Smooth muscle cell (in vitro differentiated cells): ENCODE data around the gene ABCG8. TPM values are rescaled to one million over a fixed set of nuclear protein-coding genes. Genes with fewer than 3 reads are reported as not detected.

Experiments used
- DNase-seq: peaks from one replicate; lab custom pipeline; 2025; ENCODE audit not compliant: unreplicated experiment; lab: John Stamatoyannopoulos, UW
- H2AFZ ChIP-seq: fragments of 200-600 bp; sonication (generic); 2 replicates; pipeline ENCODE4 v1.6.0; 2016; ENCODE audit warnings: antibody characterized with exemption, low read depth, mild to moderate bottlenecking
- H3F3A ChIP-seq: fragments of 200-600 bp; sonication (generic); 2 replicates; pipeline ENCODE4 v1.6.0; 2017; ENCODE audit warnings: antibody characterized with exemption, low read depth
- H3K27ac ChIP-seq: fragments of 200-600 bp; sonication (generic); 2 replicates; pipeline ENCODE4 v1.5.1; 2016; ENCODE audit warnings: low read depth, mild to moderate bottlenecking
- H3K27me3 ChIP-seq: fragments of 200-600 bp; sonication (generic); 2 replicates; pipeline ENCODE4 v1.6.1; 2016; ENCODE audit warnings: low read depth, mild to moderate bottlenecking
- H3K36me3 ChIP-seq: fragments of 200-600 bp; sonication (generic); 2 replicates; pipeline ENCODE4 v1.5.1; 2016; ENCODE audit warnings: low read depth
- H3K4me1 ChIP-seq: fragments of 200-600 bp; sonication (generic); 2 replicates; pipeline ENCODE4 v1.5.1; 2016; ENCODE audit warnings: low read depth
- H3K4me2 ChIP-seq: fragments of 200-600 bp; sonication (generic); 2 replicates; pipeline ENCODE4 v1.6.0; 2016; ENCODE audit warnings: mild to moderate bottlenecking
- H3K4me3 ChIP-seq: fragments of 200-600 bp; sonication (generic); 2 replicates; pipeline ENCODE4 v1.5.1; 2016; ENCODE audit warnings: mild to moderate bottlenecking
- H3K79me2 ChIP-seq: fragments of 200-600 bp; sonication (generic); 2 replicates; pipeline ENCODE4 v1.6.0; 2016; ENCODE audit warnings: low read depth, mild to moderate bottlenecking
- H3K9ac ChIP-seq: fragments of 200-600 bp; sonication (generic); 2 replicates; pipeline ENCODE4 v1.6.0; 2016; ENCODE audit warnings: low read depth
- H3K9me3 ChIP-seq: fragments of 200-600 bp; sonication (generic); replicated peaks from 2 replicates; pipeline ENCODE4 v1.5.1; 2016; ENCODE audit warnings: low read depth
- H4K20me1 ChIP-seq: fragments of 200-600 bp; sonication (generic); 2 replicates; pipeline ENCODE4 v1.6.0; 2016; ENCODE audit warnings: low read depth
- WGBS: methylation state at CpG from one replicate; pipeline ENCODE4 v1.1.7; 2016; ENCODE audit warnings: low lambda C conversion rate; 5-methylcytosine and 5-hydroxymethylcytosine counted together
- polyA plus RNA-seq: library from polyadenylated mRNA; unstranded; fragments of >200 nt; fragmentation: Nextera tagmentation; extraction: Ambion mirVana; gene quantifications from 2 replicates; pipeline ENCODE4 v1.2.1, GENCODE V29; 2016
- total RNA-seq: library from RNA; depleted of rRNA; stranded (reverse); fragments of >200 nt; gene quantifications from 2 replicates; pipeline ENCODE4 v1.2.3, GENCODE V29; 2014
- TF ChIP-seq, protein P1 (sequence below): fragments of 200-600 bp; sonication (generic); IDR thresholded peaks from 2 replicates; pipeline ENCODE4 v1.5.1; 2017; ENCODE audit warnings: borderline replicate concordance, mild to moderate bottlenecking, antibody characterized with exemption; ENCODE audit not compliant: insufficient read depth, poor library complexity, severe bottlenecking

ABCG8 gene
- total RNA-seq, result not detected in 2 replicates
- polyA plus RNA-seq, result not detected in 2 replicates

DNA sequence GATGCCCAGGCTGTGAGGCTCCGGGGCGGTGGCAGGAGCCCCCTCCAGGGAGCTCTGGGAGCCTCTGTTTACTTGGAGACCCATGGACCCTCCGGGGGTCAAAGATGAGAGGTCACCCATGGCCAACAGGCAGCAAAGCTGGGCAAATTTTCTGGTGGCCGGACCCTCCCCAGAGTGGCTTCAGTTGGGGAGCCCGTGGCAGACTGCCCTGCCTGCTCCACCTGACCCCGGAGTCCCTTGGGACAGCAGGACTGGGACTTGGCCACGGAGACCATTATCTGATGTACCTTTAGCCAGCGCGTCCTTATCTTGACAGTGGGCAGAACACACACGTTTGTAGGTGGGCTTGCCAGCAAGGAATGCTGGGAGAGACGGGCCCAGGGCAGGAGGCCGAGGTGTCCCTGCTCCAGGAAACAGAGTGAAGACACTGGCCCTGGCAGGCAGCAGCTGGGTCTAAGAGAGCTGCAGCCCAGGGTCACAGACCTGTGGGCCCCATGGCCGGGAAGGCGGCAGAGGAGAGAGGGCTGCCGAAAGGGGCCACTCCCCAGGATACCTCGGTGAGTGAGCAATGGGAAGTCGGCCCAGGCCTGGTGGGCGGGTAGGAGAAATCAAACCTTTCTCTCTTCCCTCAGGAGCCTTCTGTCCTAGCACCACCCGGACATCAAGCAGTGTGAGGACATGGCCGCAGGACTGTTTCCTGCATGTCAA lies at the start of gene ABCG8, which contains the start of gene ABCG5:
Gene ABCG8 (plus strand): TSS at position 412 of the 708 bp plus-strand sequence. CDS start 83 bp downstream, at position 495.
Gene ABCG5 (minus strand): TSS at position 280 of the 708 bp plus-strand sequence. CDS start 160 bp downstream, at position 120.
- Histone ChIP-seq H3F3A (no peaks in the 10 kb centered on the region), H3K9me3 (no peaks in the 10 kb centered on the region), H3K4me1 (no peaks in the 10 kb centered on the region), H3K27ac (no peak within 1 kb of the TSS), H3K36me3 (no peaks in the 10 kb centered on the region), H4K20me1 (no peaks in the 10 kb centered on the region), H3K27me3 (no peaks in the 10 kb centered on the region), H2AFZ (no peak within 1 kb of the TSS), H3K4me2 (no peak within 1 kb of the TSS), H3K79me2 (no peaks in the 10 kb centered on the region), H3K4me3 (no peak within 1 kb of the TSS), H3K9ac (no peak within 1 kb of the TSS)
- TF ChIP-seq, protein P1, sequence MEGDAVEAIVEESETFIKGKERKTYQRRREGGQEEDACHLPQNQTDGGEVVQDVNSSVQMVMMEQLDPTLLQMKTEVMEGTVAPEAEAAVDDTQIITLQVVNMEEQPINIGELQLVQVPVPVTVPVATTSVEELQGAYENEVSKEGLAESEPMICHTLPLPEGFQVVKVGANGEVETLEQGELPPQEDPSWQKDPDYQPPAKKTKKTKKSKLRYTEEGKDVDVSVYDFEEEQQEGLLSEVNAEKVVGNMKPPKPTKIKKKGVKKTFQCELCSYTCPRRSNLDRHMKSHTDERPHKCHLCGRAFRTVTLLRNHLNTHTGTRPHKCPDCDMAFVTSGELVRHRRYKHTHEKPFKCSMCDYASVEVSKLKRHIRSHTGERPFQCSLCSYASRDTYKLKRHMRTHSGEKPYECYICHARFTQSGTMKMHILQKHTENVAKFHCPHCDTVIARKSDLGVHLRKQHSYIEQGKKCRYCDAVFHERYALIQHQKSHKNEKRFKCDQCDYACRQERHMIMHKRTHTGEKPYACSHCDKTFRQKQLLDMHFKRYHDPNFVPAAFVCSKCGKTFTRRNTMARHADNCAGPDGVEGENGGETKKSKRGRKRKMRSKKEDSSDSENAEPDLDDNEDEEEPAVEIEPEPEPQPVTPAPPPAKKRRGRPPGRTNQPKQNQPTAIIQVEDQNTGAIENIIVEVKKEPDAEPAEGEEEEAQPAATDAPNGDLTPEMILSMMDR, result no peak
- DNase-seq, result no peak
- 93% methylated on average over 20 of the region's 20 CpGs for WGBS

DNA sequence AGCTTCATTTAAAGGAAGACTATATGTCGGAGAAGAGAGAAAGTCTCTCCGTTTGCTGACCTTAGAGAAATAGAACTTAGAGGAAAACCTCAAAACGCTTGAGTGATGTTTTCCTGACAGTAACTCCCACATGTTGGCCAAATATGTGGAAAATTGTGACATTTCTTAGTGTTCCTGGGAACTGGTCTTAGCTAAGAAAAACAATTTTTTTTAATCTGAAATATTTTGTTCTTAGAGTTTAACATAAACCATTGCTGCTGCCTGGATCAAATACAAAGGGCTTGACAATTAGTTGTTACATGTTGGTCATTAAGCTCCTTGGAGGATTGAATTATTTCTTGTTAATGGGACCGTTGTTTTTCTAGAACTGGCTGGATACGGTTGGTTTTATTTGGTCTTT lies 48.6 kb upstream of the ABCG8 start:
- Histone ChIP-seq H3K9me3 (no peaks in the 10 kb centered on the region), H3K4me1 (no peaks in the 10 kb centered on the region)
- 95% methylated on average over 5 of the region's 5 CpGs for whole genome bisulfite sequencing

DNA sequence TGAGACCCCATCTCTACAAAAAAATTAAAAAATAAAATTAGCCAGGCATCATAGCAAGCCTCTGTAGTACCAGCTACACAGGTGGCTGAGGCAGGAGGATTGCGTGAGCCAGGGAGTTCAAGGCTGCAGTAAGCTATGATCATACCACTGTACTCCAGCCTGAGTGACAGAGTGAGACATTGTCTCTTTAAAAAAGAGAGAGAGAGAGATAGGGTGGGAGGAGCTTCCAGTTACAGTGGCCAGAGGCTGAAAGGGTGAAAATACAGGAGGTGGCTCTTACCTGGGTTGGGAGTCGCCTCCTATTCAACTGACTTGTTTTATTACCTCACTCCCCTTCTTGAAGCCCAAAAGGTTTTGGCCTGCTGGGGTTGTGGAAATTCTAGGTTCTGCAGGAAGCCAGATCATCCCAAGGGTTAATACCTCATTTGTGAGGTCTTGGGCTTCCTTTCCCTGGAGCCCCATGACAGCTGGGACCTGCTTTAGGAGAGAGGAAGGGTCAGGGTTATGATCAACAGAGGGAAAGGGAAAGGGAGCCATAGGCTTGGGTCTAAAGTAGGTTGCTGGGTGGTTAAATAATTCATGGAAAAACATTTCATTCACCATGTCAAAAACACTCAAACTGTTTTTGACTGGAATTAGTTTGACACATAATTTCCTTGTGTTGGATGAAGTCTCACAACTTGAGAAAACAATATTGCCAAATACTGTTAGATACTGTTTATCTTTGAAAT lies 47.6 kb upstream of the ABCG8 start:
- Histone ChIP-seq H4K20me1 (no peaks in the 10 kb centered on the region), H3K4me2 (no peak overlapping the region), H3K79me2 (no peaks in the 10 kb centered on the region), H3F3A (no peaks in the 10 kb centered on the region), H3K27me3 (no peaks in the 10 kb centered on the region), H2AFZ (no peak overlapping the region), H3K9me3 (no peaks in the 10 kb centered on the region), H3K4me3 (no peak overlapping the region), H3K27ac (no peak overlapping the region), H3K4me1 (no peaks in the 10 kb centered on the region), H3K9ac (no peak overlapping the region), H3K36me3 (peaks cover 5% of the 10 kb centered on the region)
- DNase-seq, result no peak
- 96% methylated on average over 2 of the region's 2 CpGs for WGBS
- TF ChIP-seq, protein P1, result no peak

More for the DNA sequence above, 48.6 kb upstream of the ABCG8 start:
- no peaks in the 10 kb centered on the region for H3K27me3 ChIP-seq
- TF ChIP-seq, protein P1, result no peak
- H3K36me3 ChIP-seq, result peaks cover 5% of the 10 kb centered on the region
- no peaks in the 10 kb centered on the region for H4K20me1 ChIP-seq
- H3K79me2 ChIP-seq, result no peaks in the 10 kb centered on the region
- H3K27ac ChIP-seq, result no peak overlapping the region
- no peak overlapping the region for H2AFZ ChIP-seq
- DNase-seq, result no peak
- no peaks in the 10 kb centered on the region for H3F3A ChIP-seq
- no peak overlapping the region for H3K4me3 ChIP-seq
- no peak overlapping the region for H3K9ac ChIP-seq
- H3K4me2 ChIP-seq, result no peak overlapping the region
